ENCODE results near the gene LMF1.

DNA sequence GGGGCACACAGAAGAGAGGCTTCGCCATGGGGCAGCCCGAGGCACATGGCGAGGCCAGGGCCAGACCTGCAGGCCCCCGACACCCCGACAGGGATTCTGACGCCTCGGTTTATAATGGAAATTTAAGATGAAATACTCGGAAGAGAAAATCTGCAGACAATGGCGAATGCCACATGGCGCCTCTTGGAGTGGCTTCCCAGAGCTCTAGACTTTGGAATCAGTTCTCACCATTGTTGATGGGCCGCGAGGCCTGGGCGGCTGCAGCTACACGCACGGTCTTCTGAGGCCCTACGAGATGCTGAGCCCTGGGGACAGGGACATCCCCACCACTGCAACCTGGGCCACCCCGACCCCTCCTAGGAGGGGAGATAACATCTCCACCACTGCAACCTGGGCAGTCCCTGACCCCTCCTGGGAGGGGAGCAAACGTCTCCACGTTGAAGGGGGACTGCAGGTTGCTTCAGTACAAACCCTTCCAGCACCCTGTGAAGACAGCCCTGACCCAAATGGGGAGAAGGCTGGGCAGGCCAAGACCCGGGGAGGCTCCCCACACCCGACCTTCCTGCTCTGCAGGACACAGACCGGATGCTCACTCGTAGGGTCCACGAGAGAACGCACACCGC is 56.9 kb downstream of the LMF1 start:
- no peak for TF ChIP-seq CTCF (IDR thresholded peaks at IDR 0.05)
- no peak for TF ChIP-seq POLR2A (IDR thresholded peaks at IDR 0.05)

Data from prostate gland (tissue), 2 donors.